ENCODE measurements around the gene SORBS2.

- TF ChIP-seq POLR2AphosphoS5 (IDR thresholded peaks at IDR 0.05; ENCODE audit: insufficient read depth in 1 of 2, low read depth in 1 of 2) (no peak), POLR2A (IDR thresholded peaks at IDR 0.05) (no peak), CTCF (IDR thresholded peaks at IDR 0.05) (no peak)
Observed at GRCh38 chr4:185794637-185795036, 17.4 kb downstream of the SORBS2 start.
